Stomach (tissue), 4 donors: ENCODE results near the gene LONP2.

ENCODE experiments used
- CTCF ChIP-seq, 7 experiments: fragments of 450-650 bp in 4 of 7; fragments of 200-600 bp in 3 of 7; sonication (generic) in 3 of 7; IDR thresholded peaks; one replicate each; pipeline ENCODE4 v1.5.1; 2016 to 2019; ENCODE audit warnings: antibody characterized with exemption in 7 of 7, control low read depth in 2 of 7, mild to moderate bottlenecking in 1 of 7
- EP300 ChIP-seq: sonication (generic); formaldehyde crosslinking; IDR thresholded peaks from one replicate; pipeline ENCODE4 v1.6.1; 2017; ENCODE audit warnings: antibody characterized with exemption
- POLR2A ChIP-seq, 4 donors: fragments of 450-650 bp; IDR thresholded peaks; one replicate each; pipeline ENCODE4 v1.6.1; 2016; ENCODE audit warnings: antibody characterized with exemption in 4 of 4, control low read depth in 2 of 4, mild to moderate bottlenecking in 1 of 4, moderate library complexity in 1 of 4
- POLR2AphosphoS5 ChIP-seq, 3 donors: sonication (generic); formaldehyde crosslinking; IDR thresholded peaks; one replicate each; pipeline ENCODE4 v1.6.1; 2016; ENCODE audit warnings: antibody characterized with exemption in 3 of 3

GRCh38 chr16:48330841-48331192 is 86.7 kb downstream of the LONP2 start:
- TF ChIP-seq CTCF (IDR thresholded peaks at IDR 0.05) (no peak), POLR2A (IDR thresholded peaks at IDR 0.05) (no peak), POLR2AphosphoS5 (IDR thresholded peaks at IDR 0.05) (no peak), EP300 (no peak)
